GM15510 (cell line): ENCODE measurements around the gene ELF5.

ENCODE experiments used
- POLR2A ChIP-seq: IDR thresholded peaks from 3 replicates; pipeline ENCODE4 v1.6.1; 2011; ENCODE audit warnings: borderline replicate concordance; ENCODE audit not compliant: insufficient read length; ENCODE audit errors: extremely low read depth

The ELF5 gene

DNA sequence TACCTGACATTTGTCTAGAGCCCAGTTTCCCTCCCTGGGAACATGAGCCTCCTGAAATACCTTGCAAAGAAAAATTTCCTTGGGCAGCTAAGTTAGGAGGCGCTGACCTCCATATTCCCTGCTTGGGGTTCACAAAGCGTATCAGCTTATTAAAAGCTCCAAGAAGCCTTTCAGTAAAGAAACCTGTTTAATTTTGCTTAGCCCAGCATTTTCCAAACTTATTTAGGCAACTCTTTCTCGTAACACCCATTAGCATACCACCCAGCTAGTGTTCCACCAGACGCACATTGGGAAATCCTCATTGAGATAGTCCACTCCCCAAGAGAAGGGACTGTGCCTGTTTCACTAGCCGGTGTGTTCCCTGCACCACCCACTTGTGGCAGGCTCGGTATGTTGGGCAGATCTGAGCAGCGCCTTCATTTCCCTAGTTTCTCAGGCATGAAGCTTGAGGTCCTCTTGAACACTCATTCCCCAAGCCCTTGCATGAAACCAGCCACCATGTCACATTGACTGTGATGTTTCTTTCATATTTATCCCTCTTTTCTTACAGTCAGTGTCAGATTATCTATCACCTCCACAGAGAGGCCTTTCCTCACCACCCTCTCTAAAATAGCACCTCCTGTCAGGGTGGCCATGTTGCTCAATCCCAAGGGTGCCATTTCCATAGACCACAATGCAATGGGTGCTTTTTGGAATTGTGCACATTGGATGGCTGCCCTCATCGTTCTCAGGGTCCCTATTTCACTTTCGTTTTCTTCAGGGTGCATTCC is 12.5 kb upstream of the ELF5 start:
- TF ChIP-seq POLR2A: no peak

DNA sequence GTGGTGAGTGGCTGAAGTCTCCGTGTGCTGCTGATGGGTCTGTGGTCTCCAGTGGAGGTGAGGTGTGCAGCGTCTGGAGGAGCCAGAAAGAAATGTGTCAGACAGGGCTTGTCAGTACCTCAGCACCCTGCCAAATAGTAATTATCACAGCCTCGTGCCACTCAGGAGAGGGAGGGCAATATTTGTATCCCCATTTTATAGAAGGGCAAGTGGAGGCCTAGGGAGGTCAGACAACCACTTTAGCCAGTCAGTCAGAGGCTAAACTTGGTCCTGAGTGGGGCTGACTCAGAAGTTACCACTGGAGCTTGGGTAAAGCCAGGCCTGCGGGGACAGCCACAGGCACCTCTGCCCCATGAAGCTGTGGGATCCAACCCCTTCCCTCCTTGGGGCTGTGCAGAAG is 11.5 kb upstream of the ELF5 start:
- TF ChIP-seq POLR2A: no peak

DNA sequence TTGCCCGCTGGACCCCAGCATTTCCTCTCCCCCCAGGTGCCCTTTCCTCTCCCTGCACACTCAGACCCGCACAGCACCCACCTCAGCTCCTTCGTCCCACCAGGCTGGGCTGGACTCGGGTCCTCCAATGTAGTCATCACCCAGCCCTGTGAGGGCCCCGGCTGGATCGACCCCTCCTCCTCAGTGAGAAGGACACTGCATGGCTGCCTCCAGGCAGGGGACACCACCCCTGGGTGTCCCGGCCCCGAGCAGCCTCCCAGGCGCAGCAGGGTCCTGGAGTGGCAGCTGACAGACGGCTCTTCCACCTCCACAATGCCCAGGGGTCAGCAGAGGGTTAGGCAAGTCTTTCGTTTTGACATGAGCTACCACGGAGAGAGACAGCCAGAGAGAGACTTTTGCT is 11.1 kb upstream of the ELF5 start:
- no peak for TF ChIP-seq POLR2A

- no peak for TF ChIP-seq POLR2A
These were observed 9.5 kb upstream of the ELF5 start for GRCh38 chr11:34523053-34523452.

DNA sequence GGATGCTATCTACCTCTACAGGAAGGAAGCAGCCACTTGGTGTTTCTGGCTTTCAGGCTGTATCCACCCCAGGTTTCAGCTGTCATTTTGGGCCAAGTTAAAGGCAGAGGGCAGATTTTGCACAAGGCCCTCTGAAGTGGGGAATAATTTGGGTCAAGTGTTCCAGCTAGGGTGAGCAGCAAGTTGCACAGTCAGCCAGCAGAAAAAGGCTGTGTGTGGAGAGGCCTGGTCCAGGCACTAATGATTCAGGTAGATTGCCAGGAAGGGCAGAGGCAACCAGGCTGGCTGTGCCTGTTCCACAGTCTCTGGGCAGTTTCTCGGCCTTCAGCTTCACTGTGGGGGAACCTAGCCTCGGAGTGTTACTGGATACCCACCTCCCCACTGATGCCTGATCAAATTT is 8.6 kb upstream of the ELF5 start:
- no peak for TF ChIP-seq POLR2A

DNA sequence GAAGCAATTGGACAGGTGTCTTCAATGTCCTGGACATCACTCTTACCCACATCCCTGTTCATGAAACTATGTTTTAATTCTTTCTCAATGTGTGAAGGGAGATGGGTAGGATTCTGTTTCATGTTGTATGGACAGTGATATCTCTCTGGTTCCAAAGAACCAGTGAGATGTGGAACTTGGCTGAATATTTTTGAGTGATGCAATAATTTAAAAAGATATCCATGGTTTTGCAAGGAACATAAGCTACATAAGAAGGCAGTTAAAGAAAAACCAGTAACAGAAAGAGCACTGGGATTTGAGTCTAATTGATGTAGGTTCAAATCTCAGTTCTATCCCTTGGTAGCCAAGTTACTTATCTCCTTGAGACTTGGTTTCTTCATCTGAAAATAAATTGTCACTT is 7.7 kb upstream of the ELF5 start:
- TF ChIP-seq POLR2A: no peak

DNA sequence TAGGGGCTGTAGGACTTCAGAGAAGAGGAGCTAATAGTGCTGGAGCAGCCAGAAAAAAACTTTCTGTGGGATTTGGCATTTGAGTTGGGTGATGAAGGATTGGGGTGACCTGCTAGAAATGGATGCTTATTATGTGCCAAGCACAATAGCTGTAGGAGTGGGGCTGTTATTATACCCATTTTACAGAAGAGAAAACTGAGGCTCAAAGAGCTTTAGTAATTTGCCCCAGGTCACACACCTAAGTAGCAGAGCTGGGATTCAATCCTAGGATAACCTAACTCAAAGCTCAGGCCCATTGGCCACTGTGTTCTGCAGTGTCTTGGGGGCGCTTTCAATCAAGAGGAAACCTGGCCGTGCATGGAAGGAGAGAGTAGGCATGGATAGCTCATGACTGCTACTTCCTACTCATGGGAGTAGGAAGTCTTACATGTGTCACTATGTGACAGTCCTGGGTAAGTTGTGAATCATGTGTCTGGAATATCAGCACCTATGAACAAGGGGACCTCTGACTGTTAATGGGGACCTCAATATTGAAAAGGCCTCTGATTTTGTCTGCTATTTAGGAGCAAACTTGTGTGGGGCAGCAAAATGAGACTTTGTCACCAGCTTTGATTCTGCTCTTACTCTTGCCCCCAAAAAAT is 6.1 kb upstream of the ELF5 start:
- TF ChIP-seq POLR2A: no peak

DNA sequence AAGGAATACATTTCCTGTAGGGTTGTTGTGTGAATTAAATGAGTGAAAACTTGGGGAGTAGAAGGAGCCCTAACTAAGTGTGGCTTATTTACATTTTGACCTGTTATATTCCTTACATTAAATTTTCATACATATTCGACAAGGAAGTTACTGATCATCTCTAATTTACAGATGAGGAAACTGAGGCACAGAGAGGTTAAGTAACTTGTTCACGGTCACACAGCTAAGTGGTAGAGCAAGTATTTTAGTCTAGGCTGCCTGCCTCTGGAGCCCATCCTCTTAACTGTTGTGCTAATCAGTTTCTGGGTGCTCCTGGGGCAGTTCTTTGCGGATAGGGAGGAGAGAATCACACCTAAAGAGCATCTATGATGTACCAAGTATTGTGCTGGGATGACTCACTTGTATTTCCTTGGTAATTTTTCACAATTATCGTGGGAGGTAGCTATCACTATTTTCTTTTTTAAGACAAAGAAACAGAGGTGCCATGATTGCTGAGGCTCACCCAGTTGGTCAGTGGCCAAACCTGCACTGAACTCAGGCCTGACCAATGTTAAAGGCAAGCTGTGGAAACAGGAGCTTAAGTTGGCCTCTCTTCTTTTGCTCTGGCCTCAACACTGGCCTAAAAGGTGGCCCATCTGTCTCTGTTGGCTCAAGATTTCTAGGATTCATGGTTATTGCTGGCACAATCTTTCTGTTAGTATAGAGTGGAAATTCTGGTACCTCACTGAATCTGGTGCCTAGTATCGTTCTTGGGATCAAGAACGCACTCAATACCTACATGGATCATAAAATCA is 2.9 kb upstream of the ELF5 start:
- no peak for TF ChIP-seq POLR2A

DNA sequence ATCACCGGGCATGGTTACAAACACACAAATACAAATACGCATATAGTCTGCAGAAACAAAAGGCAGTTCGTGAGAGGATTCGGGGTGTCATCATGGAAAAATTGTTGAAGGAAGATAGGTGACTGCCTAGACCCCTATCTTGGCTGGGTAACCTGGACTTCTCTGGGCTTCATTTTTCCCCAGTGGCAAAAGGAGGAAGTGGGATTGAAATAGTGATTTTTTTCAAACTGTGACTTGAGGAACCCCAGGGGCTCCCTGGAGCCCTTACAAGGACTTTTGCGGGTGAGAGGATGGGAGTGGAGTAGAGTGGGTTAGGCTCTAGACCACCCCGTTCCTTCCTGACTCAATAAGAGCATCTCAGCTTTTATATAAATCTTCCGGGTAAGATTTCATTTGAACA is 1.0 kb upstream of the ELF5 start:
- TF ChIP-seq POLR2A: no peak

GRCh38 chr11:34512840-34513681 is 533 bp downstream of the ELF5 start:
- TF ChIP-seq POLR2A: no peak

- TF ChIP-seq POLR2A: no peak
These were observed 2.9 kb downstream of the ELF5 start for GRCh38 chr11:34510673-34511072.

DNA sequence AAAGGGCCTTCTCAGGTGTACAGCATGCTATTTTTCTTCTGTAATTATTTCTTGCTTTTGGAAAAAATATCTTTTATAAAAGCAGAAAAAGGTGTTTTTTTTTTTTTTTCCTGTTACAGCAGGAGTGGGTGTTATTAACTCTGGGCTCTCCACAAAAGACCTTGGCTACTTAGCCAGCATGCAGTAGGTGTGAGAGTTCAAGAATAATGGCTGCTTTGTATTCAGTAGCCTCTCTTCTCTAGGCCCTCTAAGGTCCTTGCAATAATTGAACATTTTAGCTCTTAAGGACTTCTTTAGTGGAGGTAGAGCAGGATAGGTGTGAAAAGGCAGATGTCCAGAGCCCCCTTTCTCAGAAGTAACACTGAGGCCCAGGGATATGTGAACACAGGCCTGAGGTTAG is 3.4 kb downstream of the ELF5 start:
- no peak for TF ChIP-seq POLR2A

- TF ChIP-seq POLR2A: no peak
These were observed 4.2 kb downstream of the ELF5 start for GRCh38 chr11:34509336-34509876.

GRCh38 chr11:34508524-34508923 is 5.1 kb downstream of the ELF5 start:
- no peak for TF ChIP-seq POLR2A
